HepG2 (cell line): ENCODE results near the gene EIF3A. TPM values are rescaled to one million over a fixed set of nuclear protein-coding genes. Genes with fewer than 3 reads are reported as not detected.

Source experiments
- AGO2 ChIP-seq: fragments of 200-400 bp; formaldehyde crosslinking; optimal IDR thresholded peaks from 2 replicates; pipeline ENCODE3; 2017; ENCODE audit warnings: mild to moderate bottlenecking, low read depth, low read length, moderate library complexity
- ARNT2 ChIP-seq: sonication (generic); formaldehyde crosslinking; IDR thresholded peaks from 2 replicates; pipeline ENCODE4 v1.8.0; 2022; ENCODE audit warnings: mild to moderate bottlenecking, low read depth, missing genetic modification reagents, moderate library complexity
- PRPF4 ChIP-seq: fragments of 200-400 bp; formaldehyde crosslinking; IDR thresholded peaks from 2 replicates; pipeline ENCODE4 v1.6.1; 2016; ENCODE audit warnings: low read length, low read depth; ENCODE audit not compliant: poor library complexity, severe bottlenecking
- ZFP82 ChIP-seq: sonication (generic); formaldehyde crosslinking; IDR thresholded peaks from 2 replicates; pipeline ENCODE4 v1.5.1; 2020; ENCODE audit warnings: mild to moderate bottlenecking, missing genetic modification reagents, borderline replicate concordance
- ZFY ChIP-seq: sonication (generic); formaldehyde crosslinking; IDR thresholded peaks from 2 replicates; pipeline ENCODE4 v1.4.0; 2020; ENCODE audit warnings: missing genetic modification reagents
- polyA plus RNA-seq, 8 experiments: library from polyadenylated mRNA; depleted of rRNA in 3 of 8; stranded (reverse) in 7 of 8; unstranded in 1 of 8; fragments of >200 nt; fragmentation: Illumina TruSeq in 4 of 8; extraction: Trizol in 4 of 8; gene quantifications; 2 replicates each; pipeline versions ENCODE4 v1.2.1 to v1.2.3, GENCODE V29; 2011 to 2016; ENCODE audit warnings: low read depth in 4 of 8, missing spikeins in 1 of 8, mixed read lengths in 1 of 8; ENCODE audit not compliant: insufficient read depth in 1 of 8
- total RNA-seq, 5 experiments: library from RNA; depleted of rRNA; stranded (reverse); fragments of >200 nt; fragmentation: Illumina TruSeq; extraction: Trizol; gene quantifications; 2 replicates each; pipeline ENCODE4 v1.2.3, GENCODE V29; 2016; ENCODE audit warnings: low read depth in 1 of 5
- TF ChIP-seq, protein P1 (sequence below): sonication (generic); formaldehyde crosslinking; IDR thresholded peaks from 2 replicates; pipeline ENCODE4 v1.4.0; 2020; ENCODE audit warnings: missing genetic modification reagents
- TF ChIP-seq, protein P2 (sequence below): sonication (generic); formaldehyde crosslinking; conservative IDR thresholded peaks from 2 replicates; pipeline ENCODE4 v1.8.0; 2022; ENCODE audit warnings: mild to moderate bottlenecking, moderate library complexity, missing genetic modification reagents
- TF ChIP-seq, protein P3 (sequence below): sonication (generic); formaldehyde crosslinking; IDR thresholded peaks from 2 replicates; pipeline ENCODE4 v1.5.0; 2020; ENCODE audit warnings: mild to moderate bottlenecking, low read depth, missing genetic modification reagents, borderline replicate concordance
- TF ChIP-seq, protein P4 (sequence below), 2 experiments: sonication (generic) in 1 of 2; formaldehyde crosslinking in 1 of 2; IDR thresholded peaks; 2 replicates each; pipeline versions ENCODE4 v1.6.1 to v1.9.0; 2014 to 2022; ENCODE audit warnings: antibody characterized with exemption in 1 of 2, borderline replicate concordance in 1 of 2, inconsistent platforms in 1 of 2, low read depth in 1 of 2, missing genetic modification reagents in 1 of 2
- TF ChIP-seq, protein P5 (sequence below), 2 experiments: sonication (generic) in 1 of 2; formaldehyde crosslinking in 1 of 2; IDR thresholded peaks; 2 replicates each; pipeline versions ENCODE4 v1.4.0 to v1.6.1; 2018 to 2020; ENCODE audit warnings: missing genetic modification reagents in 2 of 2, borderline replicate concordance in 1 of 2, low read depth in 1 of 2, mild to moderate bottlenecking in 1 of 2, missing biosample characterization in 1 of 2

The EIF3A gene
- total and polyA plus RNA-seq, 2 of the 13 experiments (the other 11 are each of a cell fraction or from before 2014, with no cell fraction given): 25.6 to 117 TPM

DNA sequence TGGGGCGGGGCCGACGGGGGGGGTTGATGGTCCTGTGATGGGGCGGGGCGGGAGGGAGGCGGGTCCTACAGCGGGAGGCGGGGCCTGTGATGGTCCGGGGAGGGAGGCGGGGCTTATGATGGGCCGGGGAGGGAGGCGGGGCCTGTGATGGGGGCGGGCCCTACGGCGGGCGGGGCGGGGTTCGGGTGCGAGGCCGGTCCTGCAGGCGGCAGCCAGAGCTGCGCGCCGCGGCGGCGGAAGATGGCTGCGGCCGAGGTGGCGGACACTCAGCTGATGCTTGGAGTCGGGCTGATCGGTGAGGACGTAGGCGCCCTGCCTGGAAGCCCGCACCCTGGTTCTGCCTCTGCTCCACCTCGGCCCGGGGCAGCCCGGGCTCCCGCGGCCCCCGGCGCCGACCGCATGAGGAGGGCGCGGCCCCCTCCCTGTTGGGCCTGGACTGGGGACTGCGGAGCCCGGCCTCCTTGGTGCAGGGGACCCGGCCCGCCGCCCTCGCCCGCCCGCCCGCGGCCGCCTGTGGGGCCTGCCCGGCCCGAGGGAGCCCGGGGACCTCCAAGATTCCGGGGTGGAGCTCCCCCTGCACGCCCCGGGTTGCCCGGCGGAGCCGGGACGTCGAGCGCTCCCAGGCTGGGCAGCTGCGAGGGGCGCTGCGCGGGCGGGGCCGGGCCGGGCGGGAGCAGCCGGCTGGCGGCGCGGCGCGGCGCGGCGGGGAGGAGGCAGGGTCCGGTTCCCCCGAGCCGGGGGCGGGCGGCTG is 23.5 kb upstream of the EIF3A start, which contains the start of gene DENND10 (continued):
- TF ChIP-seq, protein P1, sequence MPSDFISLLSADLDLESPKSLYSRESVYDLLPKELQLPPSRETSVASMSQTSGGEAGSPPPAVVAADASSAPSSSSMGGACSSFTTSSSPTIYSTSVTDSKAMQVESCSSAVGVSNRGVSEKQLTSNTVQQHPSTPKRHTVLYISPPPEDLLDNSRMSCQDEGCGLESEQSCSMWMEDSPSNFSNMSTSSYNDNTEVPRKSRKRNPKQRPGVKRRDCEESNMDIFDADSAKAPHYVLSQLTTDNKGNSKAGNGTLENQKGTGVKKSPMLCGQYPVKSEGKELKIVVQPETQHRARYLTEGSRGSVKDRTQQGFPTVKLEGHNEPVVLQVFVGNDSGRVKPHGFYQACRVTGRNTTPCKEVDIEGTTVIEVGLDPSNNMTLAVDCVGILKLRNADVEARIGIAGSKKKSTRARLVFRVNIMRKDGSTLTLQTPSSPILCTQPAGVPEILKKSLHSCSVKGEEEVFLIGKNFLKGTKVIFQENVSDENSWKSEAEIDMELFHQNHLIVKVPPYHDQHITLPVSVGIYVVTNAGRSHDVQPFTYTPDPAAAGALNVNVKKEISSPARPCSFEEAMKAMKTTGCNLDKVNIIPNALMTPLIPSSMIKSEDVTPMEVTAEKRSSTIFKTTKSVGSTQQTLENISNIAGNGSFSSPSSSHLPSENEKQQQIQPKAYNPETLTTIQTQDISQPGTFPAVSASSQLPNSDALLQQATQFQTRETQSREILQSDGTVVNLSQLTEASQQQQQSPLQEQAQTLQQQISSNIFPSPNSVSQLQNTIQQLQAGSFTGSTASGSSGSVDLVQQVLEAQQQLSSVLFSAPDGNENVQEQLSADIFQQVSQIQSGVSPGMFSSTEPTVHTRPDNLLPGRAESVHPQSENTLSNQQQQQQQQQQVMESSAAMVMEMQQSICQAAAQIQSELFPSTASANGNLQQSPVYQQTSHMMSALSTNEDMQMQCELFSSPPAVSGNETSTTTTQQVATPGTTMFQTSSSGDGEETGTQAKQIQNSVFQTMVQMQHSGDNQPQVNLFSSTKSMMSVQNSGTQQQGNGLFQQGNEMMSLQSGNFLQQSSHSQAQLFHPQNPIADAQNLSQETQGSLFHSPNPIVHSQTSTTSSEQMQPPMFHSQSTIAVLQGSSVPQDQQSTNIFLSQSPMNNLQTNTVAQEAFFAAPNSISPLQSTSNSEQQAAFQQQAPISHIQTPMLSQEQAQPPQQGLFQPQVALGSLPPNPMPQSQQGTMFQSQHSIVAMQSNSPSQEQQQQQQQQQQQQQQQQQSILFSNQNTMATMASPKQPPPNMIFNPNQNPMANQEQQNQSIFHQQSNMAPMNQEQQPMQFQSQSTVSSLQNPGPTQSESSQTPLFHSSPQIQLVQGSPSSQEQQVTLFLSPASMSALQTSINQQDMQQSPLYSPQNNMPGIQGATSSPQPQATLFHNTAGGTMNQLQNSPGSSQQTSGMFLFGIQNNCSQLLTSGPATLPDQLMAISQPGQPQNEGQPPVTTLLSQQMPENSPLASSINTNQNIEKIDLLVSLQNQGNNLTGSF (CRISPR knock-in tag): 0 out of 2 replicates have a peak, but pooled peaks have one; percentile 34
- peak; percentile 58; the same call in 1 of the 2 replicates for TF ChIP-seq ZFP82
- TF ChIP-seq, protein P2, sequence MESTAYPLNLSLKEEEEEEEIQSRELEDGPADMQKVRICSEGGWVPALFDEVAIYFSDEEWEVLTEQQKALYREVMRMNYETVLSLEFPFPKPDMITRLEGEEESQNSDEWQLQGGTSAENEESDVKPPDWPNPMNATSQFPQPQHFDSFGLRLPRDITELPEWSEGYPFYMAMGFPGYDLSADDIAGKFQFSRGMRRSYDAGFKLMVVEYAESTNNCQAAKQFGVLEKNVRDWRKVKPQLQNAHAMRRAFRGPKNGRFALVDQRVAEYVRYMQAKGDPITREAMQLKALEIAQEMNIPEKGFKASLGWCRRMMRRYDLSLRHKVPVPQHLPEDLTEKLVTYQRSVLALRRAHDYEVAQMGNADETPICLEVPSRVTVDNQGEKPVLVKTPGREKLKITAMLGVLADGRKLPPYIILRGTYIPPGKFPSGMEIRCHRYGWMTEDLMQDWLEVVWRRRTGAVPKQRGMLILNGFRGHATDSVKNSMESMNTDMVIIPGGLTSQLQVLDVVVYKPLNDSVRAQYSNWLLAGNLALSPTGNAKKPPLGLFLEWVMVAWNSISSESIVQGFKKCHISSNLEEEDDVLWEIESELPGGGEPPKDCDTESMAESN: 0 out of 2 replicates have a peak, but pooled peaks have one; percentile 28
- TF ChIP-seq, protein P3, sequence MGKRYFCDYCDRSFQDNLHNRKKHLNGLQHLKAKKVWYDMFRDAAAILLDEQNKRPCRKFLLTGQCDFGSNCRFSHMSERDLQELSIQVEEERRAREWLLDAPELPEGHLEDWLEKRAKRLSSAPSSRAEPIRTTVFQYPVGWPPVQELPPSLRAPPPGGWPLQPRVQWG (CRISPR knock-in tag): no peak
- TF ChIP-seq ARNT2: 0 out of 2 replicates have a peak, but pooled peaks have one; percentile 37
- TF ChIP-seq ZFY (CRISPR knock-in tag): peak; percentile 94
- TF ChIP-seq AGO2: peak; percentile 29
- TF ChIP-seq, protein P4, sequence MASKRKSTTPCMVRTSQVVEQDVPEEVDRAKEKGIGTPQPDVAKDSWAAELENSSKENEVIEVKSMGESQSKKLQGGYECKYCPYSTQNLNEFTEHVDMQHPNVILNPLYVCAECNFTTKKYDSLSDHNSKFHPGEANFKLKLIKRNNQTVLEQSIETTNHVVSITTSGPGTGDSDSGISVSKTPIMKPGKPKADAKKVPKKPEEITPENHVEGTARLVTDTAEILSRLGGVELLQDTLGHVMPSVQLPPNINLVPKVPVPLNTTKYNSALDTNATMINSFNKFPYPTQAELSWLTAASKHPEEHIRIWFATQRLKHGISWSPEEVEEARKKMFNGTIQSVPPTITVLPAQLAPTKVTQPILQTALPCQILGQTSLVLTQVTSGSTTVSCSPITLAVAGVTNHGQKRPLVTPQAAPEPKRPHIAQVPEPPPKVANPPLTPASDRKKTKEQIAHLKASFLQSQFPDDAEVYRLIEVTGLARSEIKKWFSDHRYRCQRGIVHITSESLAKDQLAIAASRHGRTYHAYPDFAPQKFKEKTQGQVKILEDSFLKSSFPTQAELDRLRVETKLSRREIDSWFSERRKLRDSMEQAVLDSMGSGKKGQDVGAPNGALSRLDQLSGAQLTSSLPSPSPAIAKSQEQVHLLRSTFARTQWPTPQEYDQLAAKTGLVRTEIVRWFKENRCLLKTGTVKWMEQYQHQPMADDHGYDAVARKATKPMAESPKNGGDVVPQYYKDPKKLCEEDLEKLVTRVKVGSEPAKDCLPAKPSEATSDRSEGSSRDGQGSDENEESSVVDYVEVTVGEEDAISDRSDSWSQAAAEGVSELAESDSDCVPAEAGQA (IDR thresholded peaks at IDR 0.05; ENCODE audit: low read depth): no peak
- TF ChIP-seq, protein P4 (CRISPR knock-in tag; IDR thresholded peaks at IDR 0.05; ENCODE audit: borderline replicate concordance): 0 out of 2 replicates have a peak, but pooled peaks have one; percentile 23
- TF ChIP-seq, protein P5, sequence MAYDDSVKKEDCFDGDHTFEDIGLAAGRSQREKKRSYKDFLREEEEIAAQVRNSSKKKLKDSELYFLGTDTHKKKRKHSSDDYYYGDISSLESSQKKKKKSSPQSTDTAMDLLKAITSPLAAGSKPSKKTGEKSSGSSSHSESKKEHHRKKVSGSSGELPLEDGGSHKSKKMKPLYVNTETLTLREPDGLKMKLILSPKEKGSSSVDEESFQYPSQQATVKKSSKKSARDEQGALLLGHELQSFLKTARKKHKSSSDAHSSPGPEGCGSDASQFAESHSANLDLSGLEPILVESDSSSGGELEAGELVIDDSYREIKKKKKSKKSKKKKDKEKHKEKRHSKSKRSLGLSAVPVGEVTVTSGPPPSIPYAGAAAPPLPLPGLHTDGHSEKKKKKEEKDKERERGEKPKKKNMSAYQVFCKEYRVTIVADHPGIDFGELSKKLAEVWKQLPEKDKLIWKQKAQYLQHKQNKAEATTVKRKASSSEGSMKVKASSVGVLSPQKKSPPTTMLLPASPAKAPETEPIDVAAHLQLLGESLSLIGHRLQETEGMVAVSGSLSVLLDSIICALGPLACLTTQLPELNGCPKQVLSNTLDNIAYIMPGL (CRISPR knock-in tag; IDR thresholded peaks at IDR 0.05; ENCODE audit: borderline replicate concordance in 1 of 2, low read depth in 1 of 2): 0 out of 4 replicates have a peak, but pooled peaks of 1 of the 2 experiments have one; percentile 23
- no peak for TF ChIP-seq PRPF4
